Ectodermal cell (in vitro differentiated cells): Measurements from ENCODE around the gene NPM3.
"Not testable (repeated sequence)": the region's sequence is repeated elsewhere in the genome, so short reads cannot be mapped to it uniquely, and the experiment has no call there.

ENCODE experiments used
- H3K27ac ChIP-seq: 2 replicates; pipeline ENCODE4 v1.7.0; 2013; ENCODE audit warnings: mild to moderate bottlenecking, low read depth, low read length; ENCODE audit not compliant: insufficient read depth, poor library complexity, severe bottlenecking
- H3K27me3 ChIP-seq: 2 replicates; pipeline ENCODE4 v1.7.0; 2013; ENCODE audit warnings: mild to moderate bottlenecking, low read length; ENCODE audit not compliant: insufficient read depth, control insufficient read depth, poor library complexity, severe bottlenecking
- H3K36me3 ChIP-seq: one replicate; pipeline ENCODE4 v1.7.0; 2013; ENCODE audit warnings: low read length; ENCODE audit not compliant: control insufficient read depth, insufficient read depth
- H3K4me1 ChIP-seq: one replicate; pipeline ENCODE4 v1.7.0; 2013; ENCODE audit warnings: low read length; ENCODE audit not compliant: control insufficient read depth, insufficient read depth
- H3K4me3 ChIP-seq: 2 replicates; pipeline ENCODE4 v1.7.0; 2013; ENCODE audit warnings: low read depth, low read length, control low read depth; ENCODE audit not compliant: insufficient read depth
- H3K9me3 ChIP-seq: 2 replicates; pipeline ENCODE4 v1.7.0; 2013; ENCODE audit warnings: mild to moderate bottlenecking, low read length, moderate library complexity; ENCODE audit not compliant: control insufficient read depth
- WGBS, 2 experiments: methylation state at CpG; one replicate each; pipeline ENCODE4 v1.1.7; 2013; ENCODE audit warnings: missing lambda C conversion rate in 2 of 2; 5-methylcytosine and 5-hydroxymethylcytosine counted together

Gene NPM3

DNA sequence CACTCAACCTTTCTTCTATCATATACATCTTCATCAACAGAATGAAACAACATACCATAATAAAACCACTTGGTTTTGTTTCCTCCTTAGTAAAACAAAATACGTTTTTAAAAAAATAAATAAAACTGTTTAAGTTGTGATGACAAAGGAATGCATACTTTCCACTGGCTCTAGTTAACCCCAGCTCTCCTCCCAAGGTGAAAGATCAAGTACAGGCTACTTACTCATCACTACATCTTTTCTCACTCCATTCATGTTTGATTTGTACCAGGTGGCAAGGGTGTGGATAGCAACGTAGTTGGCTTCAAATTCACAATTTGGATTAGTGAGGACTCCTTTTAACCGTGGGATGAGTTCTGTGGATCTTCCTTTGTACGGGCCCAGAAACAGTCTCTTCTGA is 20.3 kb upstream of the NPM3 start:
- no peak overlapping the region for H3K27ac ChIP-seq
- no peaks in the 10 kb centered on the region for H3K27me3 ChIP-seq
- no peaks in the 10 kb centered on the region for H3K9me3 ChIP-seq
- no peak overlapping the region for H3K4me3 ChIP-seq
- H3K4me1 ChIP-seq = no peaks in the 10 kb centered on the region
- 93 to 97% methylated on average over 3 of the region's 4 CpGs for WGBS, 2 experiments
- H3K36me3 ChIP-seq = peaks cover 64% of the 10 kb centered on the region

DNA sequence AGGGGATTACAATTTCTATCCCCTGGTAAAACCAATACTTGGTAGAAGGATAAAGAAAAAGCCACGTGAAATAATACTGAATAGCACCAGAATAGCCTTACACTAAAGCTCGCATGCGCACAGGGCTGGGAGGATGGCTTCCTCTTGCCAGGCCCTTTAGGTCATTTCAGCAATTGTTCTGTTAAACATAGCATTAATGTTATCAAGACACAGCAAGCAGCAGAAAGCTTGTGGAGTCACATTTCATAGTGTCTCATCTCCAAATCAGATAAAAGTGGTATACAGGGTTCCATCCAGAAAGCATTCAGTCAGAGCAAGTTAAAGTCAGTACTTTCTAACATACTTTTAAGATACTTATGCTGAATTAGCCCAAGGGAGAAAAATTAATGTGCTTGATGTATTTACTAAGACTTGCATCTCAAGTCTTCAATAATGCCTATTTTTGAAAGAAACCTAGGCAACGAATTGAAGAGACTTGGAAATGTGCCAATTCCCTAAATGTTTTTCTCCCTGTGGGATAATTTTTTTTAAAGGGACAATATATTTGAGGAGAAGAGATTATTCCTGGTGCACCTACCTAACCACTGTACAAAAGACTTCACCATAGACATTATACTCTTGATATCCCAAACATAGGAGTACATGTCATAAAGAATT is 14.3 kb upstream of the NPM3 start:
- no peaks in the 10 kb centered on the region for H3K27me3 ChIP-seq
- no peak overlapping the region for H3K27ac ChIP-seq
- H3K36me3 ChIP-seq = peaks cover 68% of the 10 kb centered on the region
- no peaks in the 10 kb centered on the region for H3K9me3 ChIP-seq
- WGBS, 2 experiments = 97 to 98% methylated on average over 4 of the region's 4 CpGs
- H3K4me3 ChIP-seq = no peak overlapping the region
- H3K4me1 ChIP-seq = no peaks in the 10 kb centered on the region

DNA sequence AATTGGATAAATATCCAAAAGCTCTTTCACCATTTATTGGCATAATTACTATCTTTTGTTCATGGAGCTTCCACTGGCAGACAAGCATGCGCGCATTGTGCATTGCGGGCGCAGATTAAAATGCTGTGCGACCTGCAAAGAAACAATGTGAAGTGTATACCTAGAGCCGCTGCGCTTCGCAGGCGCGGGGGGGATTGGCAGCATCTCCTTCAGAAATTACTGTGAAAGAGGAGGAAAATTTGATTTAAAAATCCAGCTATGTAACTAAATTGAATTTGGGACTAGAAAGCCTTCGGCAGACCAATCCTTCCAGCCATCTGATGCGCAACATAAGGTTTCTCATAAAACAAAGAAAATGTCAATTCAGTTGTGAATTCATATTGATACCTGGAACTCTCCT is 10.3 kb upstream of the NPM3 start:
- Histone ChIP-seq H3K27me3 (no peaks in the 10 kb centered on the region), H3K4me3 (no peak overlapping the region), H3K36me3 (peaks cover 62% of the 10 kb centered on the region), H3K4me1 (no peaks in the 10 kb centered on the region), H3K27ac (no peak overlapping the region), H3K9me3 (no peaks in the 10 kb centered on the region)
- WGBS, 2 experiments = 97 to 98% methylated on average over 12 of the region's 12 CpGs

DNA sequence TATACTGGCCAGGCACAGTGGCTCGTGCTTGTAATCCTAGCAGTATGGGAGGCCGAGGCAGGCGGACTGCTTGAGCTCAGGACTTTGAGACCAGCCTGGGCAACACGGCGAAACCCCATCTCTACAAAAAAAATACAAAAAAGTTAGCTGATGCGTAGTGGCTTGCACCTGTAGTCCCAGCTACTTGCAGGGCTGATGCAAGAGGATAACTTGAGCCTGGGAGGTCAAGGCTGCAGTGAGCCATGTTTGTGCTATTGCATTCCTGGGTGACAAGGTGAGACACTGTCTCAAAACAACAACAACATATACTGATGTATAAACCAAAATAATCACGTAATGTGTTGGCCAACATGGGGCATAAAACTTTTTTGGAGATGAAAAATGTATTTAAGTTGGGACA is 6.4 kb upstream of the NPM3 start:
- no peaks in the 10 kb centered on the region for H3K27me3 ChIP-seq
- H3K9me3 ChIP-seq = no peaks in the 10 kb centered on the region
- H3K4me1 ChIP-seq = no peaks in the 10 kb centered on the region
- 93 to 96% methylated on average over 6 to 7 of the region's 7 CpGs for WGBS, 2 experiments
- H3K4me3 ChIP-seq = no peak overlapping the region
- peaks cover 58% of the 10 kb centered on the region for H3K36me3 ChIP-seq
- H3K27ac ChIP-seq = no peak overlapping the region

- not testable (repeated sequence) for H3K27ac ChIP-seq, H3K4me1 ChIP-seq, H3K4me3 ChIP-seq, H3K27me3 ChIP-seq, H3K9me3 ChIP-seq
- H3K36me3 ChIP-seq = peaks cover 54% of the 10 kb centered on the region
- WGBS, 2 experiments = 96 to 97% methylated on average over 9 of the region's 9 CpGs
Observed at GRCh38 chr10:101789231-101789630, 6.0 kb upstream of the NPM3 start.

GRCh38 chr10:101785801-101786200 is 2.6 kb upstream of the NPM3 start:
- Histone ChIP-seq H3K27ac (no peak overlapping the region), H3K27me3 (no peaks in the 10 kb centered on the region), H3K36me3 (peaks cover 31% of the 10 kb centered on the region), H3K9me3 (no peaks in the 10 kb centered on the region), H3K4me3 (no peak overlapping the region), H3K4me1 (peaks cover 12% of the 10 kb centered on the region)
- WGBS, 2 experiments = 97% methylated on average over 2 of the region's 2 CpGs

- no peak overlapping the region for H3K4me3 ChIP-seq
- WGBS, 2 experiments = 92 to 97% methylated on average over 2 of the region's 2 CpGs
- peaks cover 22% of the 10 kb centered on the region for H3K36me3 ChIP-seq
Observed at GRCh38 chr10:101784558-101784957, 1.3 kb upstream of the NPM3 start.

DNA sequence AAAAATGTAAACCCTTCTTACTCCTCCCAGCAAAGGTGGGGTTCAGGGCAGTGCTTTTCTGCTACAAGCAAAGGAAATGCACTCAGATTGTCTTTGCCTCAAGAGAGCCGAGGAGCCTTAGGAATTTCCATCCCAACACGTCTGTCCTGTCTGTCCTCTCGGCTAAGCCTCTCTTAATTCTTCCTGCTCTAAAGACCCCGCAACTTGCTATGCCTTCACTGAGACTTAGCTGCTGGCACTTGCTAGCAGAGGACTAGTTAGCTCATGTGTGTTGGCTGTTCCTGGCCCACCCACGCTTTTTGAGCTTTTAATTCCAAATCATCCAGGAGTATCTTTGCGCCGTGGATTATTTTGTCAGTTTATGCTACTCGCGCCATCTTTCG is 481 bp upstream of the NPM3 start:
- peaks cover 27% of the 10 kb centered on the region for H3K4me1 ChIP-seq
- 66 to 67% methylated on average over 10 of the region's 10 CpGs for WGBS, 2 experiments
- H3K27ac ChIP-seq = peak overlapping the region; percentile 52
- H3K36me3 ChIP-seq = peaks cover 21% of the 10 kb centered on the region
- H3K27me3 ChIP-seq = peaks cover 18% of the 10 kb centered on the region
- no peaks in the 10 kb centered on the region for H3K9me3 ChIP-seq
- H3K4me3 ChIP-seq = peak overlapping the region; percentile 89

More at GRCh38 chr10:101784558-101784957, 1.3 kb upstream of the NPM3 start:
- no peaks in the 10 kb centered on the region for H3K9me3 ChIP-seq
- H3K27me3 ChIP-seq = peaks cover 9% of the 10 kb centered on the region
- H3K27ac ChIP-seq = no peak overlapping the region
- peaks cover 21% of the 10 kb centered on the region for H3K4me1 ChIP-seq

DNA sequence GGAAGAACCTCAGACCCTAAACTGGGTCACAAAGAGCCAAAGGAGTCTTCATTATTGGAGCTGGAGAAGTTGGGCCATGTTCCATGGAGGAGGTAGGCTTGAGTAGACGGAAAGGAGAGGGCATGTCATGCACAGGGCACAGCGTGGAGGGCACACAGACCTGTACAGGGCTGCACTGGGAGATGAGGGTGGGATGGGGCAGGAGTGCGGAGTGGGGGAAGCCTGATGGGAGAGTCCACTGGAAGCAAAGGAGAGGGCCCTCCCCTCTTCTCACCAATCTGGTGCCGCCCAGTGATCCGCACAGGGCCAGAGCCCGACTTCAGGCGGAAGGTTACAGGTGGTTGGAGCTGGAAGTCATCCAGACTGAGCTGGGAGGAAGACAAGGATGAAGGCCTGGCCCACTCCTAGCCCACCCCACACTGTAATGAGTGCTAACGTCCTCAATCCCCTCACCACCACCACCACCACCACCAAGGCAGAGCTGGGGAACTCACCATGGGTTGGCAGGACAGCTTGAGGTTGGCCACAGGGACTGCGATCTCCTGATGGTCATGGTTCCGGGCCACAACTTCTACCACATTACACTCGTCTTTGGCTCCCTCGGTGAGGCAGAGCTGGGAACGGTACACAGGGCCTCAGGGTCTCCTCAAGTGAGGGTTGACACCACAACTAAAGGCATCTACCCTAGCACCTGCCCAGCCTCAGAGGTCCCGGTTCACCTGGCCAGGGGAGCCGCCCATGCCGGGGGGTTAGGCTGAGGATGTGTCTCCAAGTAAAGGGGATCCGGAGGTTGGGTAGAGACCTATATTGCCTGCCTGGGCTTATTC is 1.0 kb downstream of the NPM3 start:
- Histone ChIP-seq H3K4me3 (peak overlapping the region; percentile 89), H3K36me3 (peaks cover 15% of the 10 kb centered on the region), H3K27ac (no peak overlapping the region), H3K27me3 (peaks cover 33% of the 10 kb centered on the region), H3K4me1 (peaks cover 34% of the 10 kb centered on the region), H3K9me3 (no peaks in the 10 kb centered on the region)
- 66 to 67% methylated on average over 17 of the region's 17 CpGs for WGBS, 2 experiments

DNA sequence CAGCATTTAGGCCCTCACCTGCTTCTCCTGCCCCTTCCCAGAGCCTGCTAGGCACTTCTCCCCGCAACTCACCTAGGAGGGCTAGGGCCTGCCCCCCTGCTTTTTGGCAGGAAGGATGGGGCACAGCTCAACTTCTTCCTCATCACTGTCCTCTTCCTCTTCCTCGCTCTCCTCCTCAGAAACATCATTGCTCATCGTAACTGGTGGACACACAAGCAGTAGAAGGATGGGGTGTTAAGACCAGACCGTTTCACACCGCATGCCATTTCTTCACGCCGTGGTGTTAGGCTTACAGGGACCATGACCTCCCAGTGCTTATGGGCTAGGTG is 1.6 kb downstream of the NPM3 start:
- H3K4me3 ChIP-seq = no peak overlapping the region
- no peaks in the 10 kb centered on the region for H3K9me3 ChIP-seq
- H3K36me3 ChIP-seq = peaks cover 9% of the 10 kb centered on the region
- H3K27me3 ChIP-seq = peaks cover 39% of the 10 kb centered on the region
- 91 to 92% methylated on average over 7 of the region's 7 CpGs for WGBS, 2 experiments
- no peak overlapping the region for H3K27ac ChIP-seq
- peaks cover 34% of the 10 kb centered on the region for H3K4me1 ChIP-seq
